K562 (cell line): Measurements from ENCODE around the gene SLC2A4. TPM values are rescaled to one million over a fixed set of nuclear protein-coding genes. Genes with fewer than 3 reads are reported as not detected.
A peak's percentile ranks its signal among the peaks of the same experiment; 100 is the strongest.

Source experiments
- ATF1 ChIP-seq, 2 experiments: fragments of 450-650 bp in 1 of 2; IDR thresholded peaks; 2 replicates each; pipeline ENCODE4 v1.6.1; 2016; ENCODE audit warnings: missing compliant biosample characterization in 1 of 2, missing genetic modification characterization in 1 of 2
- HEY1 ChIP-seq: fragments of 250-450 bp; sonication (Bioruptor Pico); IDR thresholded peaks from 2 replicates; pipeline ENCODE4 v1.5.0; 2020; ENCODE audit warnings: mild to moderate bottlenecking, moderate library complexity, borderline replicate concordance
- JUNB ChIP-seq: fragments of 450-650 bp; formaldehyde crosslinking; conservative IDR thresholded peaks from 2 replicates; pipeline ENCODE4 v1.4.0; 2020; ENCODE audit warnings: mild to moderate bottlenecking
- NRF1 ChIP-seq, 2 experiments: fragments of 450-650 bp; IDR thresholded peaks in 1 of 2; conservative IDR thresholded peaks in 1 of 2; 2 replicates each; pipeline ENCODE4 v1.6.1; 2014; ENCODE audit warnings: mild to moderate bottlenecking in 2 of 2
- PHTF2 ChIP-seq: fragments of 250-450 bp; sonication (Bioruptor Pico); IDR thresholded peaks from 2 replicates; pipeline ENCODE4 v1.5.0; 2021; ENCODE audit warnings: mild to moderate bottlenecking
- PML ChIP-seq: IDR thresholded peaks from 2 replicates; pipeline ENCODE4 v1.6.1; 2012; ENCODE audit warnings: low read length, inconsistent platforms
- RBM34 ChIP-seq: fragments of 200-400 bp; formaldehyde crosslinking; IDR thresholded peaks from 2 replicates; pipeline ENCODE4 v1.6.1; 2018; ENCODE audit warnings: low read length, borderline replicate concordance; ENCODE audit not compliant: insufficient read depth
- SP2 ChIP-seq: IDR thresholded peaks from 2 replicates; pipeline ENCODE4 v1.6.1; 2011; ENCODE audit warnings: mild to moderate bottlenecking, low read depth, low read length, moderate library complexity; ENCODE audit not compliant: poor library complexity, severe bottlenecking; ENCODE audit errors: extremely low read depth
- SUPT5H ChIP-seq: fragments of 450-650 bp; IDR thresholded peaks from 2 replicates; pipeline ENCODE4 v1.6.1; 2016
- TOE1 ChIP-seq, 2 experiments: fragments of 450-650 bp in 1 of 2; sonication (generic) in 1 of 2; formaldehyde crosslinking in 1 of 2; IDR thresholded peaks; 2 replicates each; pipeline versions ENCODE4 v1.7.1 to v1.8.0; 2016 to 2022; ENCODE audit warnings: borderline replicate concordance in 2 of 2, mild to moderate bottlenecking in 2 of 2, antibody characterized with exemption in 1 of 2, inconsistent platforms in 1 of 2, low read depth in 1 of 2, missing genetic modification reagents in 1 of 2, moderate library complexity in 1 of 2
- ZKSCAN1 ChIP-seq: fragments of 150-350 bp; IDR thresholded peaks from 2 replicates; pipeline ENCODE4 v1.6.1; 2016; ENCODE audit warnings: low read depth, low read length
- ZNF140 ChIP-seq: fragments of 250-450 bp; sonication (Bioruptor Pico); IDR thresholded peaks from 2 replicates; pipeline ENCODE4 v1.8.0; 2021; ENCODE audit warnings: moderate library complexity, mild to moderate bottlenecking, inconsistent platforms
- ZNF436 ChIP-seq: fragments of 250-450, 450-650 bp; sonication (Bioruptor Pico); formaldehyde crosslinking; IDR thresholded peaks from 2 replicates; pipeline ENCODE4 v1.7.0; 2020; ENCODE audit warnings: mild to moderate bottlenecking
- polyA plus RNA-seq, 8 experiments: library from polyadenylated mRNA; depleted of rRNA in 4 of 8; stranded (reverse) in 5 of 8; unstranded in 3 of 8; fragments of >200 nt; fragmentation: Nextera tagmentation in 2 of 8; fragmentation: Illumina TruSeq in 1 of 8; extraction: Ambion mirVana in 2 of 8; extraction: Trizol in 1 of 8; gene quantifications; 2 replicates each; pipeline versions ENCODE4 v1.2.1 to v1.2.3, GENCODE V29; 2011 to 2014; ENCODE audit warnings: inconsistent platforms in 1 of 8, missing spikeins in 1 of 8
- total RNA-seq, 7 experiments: library from RNA; depleted of rRNA in 6 of 7; stranded (reverse); fragments of >200 nt in 6 of 7; fragmentation: Illumina TruSeq in 2 of 7; extraction: Trizol in 2 of 7; gene quantifications; 2 replicates each; pipeline versions ENCODE4 v1.2.1 to v1.2.3, GENCODE V29; 2011 to 2021; ENCODE audit warnings: low replicate concordance in 1 of 7
- TF ChIP-seq, protein P1 (sequence below): sonication (generic); formaldehyde crosslinking; IDR thresholded peaks from 2 replicates; pipeline ENCODE4 v1.8.0; 2022; ENCODE audit warnings: mild to moderate bottlenecking, low read depth, missing genetic modification reagents
- TF ChIP-seq, protein P2 (sequence below): fragments of 200-800 bp; sonication (Bioruptor generic); IDR thresholded peaks from 2 replicates; pipeline ENCODE4 v1.6.1; 2017; ENCODE audit warnings: missing genetic modification characterization, missing compliant biosample characterization
- TF ChIP-seq, protein P3 (sequence below): fragments of 450-650 bp; formaldehyde crosslinking; IDR thresholded peaks from 2 replicates; pipeline ENCODE4 v1.4.0; 2020; ENCODE audit warnings: mild to moderate bottlenecking, moderate library complexity
- TF ChIP-seq, protein P4 (sequence below): fragments of 450-650 bp; IDR thresholded peaks from 2 replicates; pipeline ENCODE4 v1.6.1; 2016
- TF ChIP-seq, protein P5 (sequence below): fragments of 250-450 bp; sonication (Bioruptor Pico); IDR thresholded peaks from 2 replicates; pipeline ENCODE4 v1.4.0; 2020
- TF ChIP-seq, protein P6 (sequence below), 2 experiments: IDR thresholded peaks; 2 replicates each; pipeline ENCODE4 v1.6.1; 2011; ENCODE audit warnings: borderline replicate concordance in 1 of 2, control low read depth in 1 of 2, low read depth in 1 of 2, low read length in 1 of 2, mild to moderate bottlenecking in 1 of 2, mixed read lengths in 1 of 2, moderate library complexity in 1 of 2; ENCODE audit not compliant: insufficient read depth in 1 of 2, insufficient read length in 1 of 2, poor library complexity in 1 of 2, severe bottlenecking in 1 of 2; ENCODE audit errors: extremely low read depth in 1 of 2

The SLC2A4 gene
- total and polyA plus RNA-seq, 9 of the 15 experiments (the other 6 are each of a cell fraction or from before 2014, with no cell fraction given) = 0.74 to 3.5 (median 1.6) TPM

DNA sequence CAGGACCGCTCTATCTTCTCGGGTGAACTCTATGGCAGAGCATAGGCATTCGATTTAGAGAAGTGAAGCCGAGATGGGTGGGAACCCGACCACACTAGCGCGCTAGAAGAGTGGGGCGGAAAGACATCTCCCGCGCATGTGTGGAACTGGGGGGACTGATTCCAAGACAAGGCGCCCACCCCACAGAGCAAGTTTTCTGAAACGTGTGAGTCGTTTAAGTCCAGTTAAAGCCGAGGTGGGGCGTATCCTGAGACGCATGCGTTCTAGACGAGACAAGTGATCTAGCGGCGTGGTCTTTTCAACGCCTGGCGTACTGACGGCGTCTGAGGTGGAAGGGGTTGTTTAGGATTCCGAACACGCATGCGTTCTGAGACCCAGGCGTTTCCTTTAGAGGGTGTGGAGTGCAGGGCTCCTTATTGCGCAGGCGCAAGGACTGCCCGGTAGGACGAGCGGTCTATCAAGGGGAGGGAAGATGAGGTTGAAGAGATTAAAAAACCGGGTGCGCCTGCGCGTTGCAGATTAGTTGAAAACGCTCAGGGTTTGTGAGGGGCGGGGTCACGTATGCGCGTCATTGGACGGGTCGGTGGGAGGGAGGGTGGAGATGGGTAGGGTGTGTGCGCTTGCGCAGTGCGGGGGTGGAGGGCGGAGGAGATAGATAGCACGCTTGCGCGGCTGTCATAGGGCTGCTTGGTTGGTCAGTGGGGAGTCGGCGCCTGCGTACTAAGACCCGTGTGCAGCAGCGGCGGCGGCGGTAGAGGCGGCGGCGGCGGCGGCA is 25.6 kb downstream of the SLC2A4 start, which contains the start of gene EIF5A (continued):
- TF ChIP-seq, protein P1, sequence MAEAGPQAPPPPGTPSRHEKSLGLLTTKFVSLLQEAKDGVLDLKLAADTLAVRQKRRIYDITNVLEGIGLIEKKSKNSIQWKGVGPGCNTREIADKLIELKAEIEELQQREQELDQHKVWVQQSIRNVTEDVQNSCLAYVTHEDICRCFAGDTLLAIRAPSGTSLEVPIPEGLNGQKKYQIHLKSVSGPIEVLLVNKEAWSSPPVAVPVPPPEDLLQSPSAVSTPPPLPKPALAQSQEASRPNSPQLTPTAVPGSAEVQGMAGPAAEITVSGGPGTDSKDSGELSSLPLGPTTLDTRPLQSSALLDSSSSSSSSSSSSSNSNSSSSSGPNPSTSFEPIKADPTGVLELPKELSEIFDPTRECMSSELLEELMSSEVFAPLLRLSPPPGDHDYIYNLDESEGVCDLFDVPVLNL (CRISPR knock-in tag) = no peak
- TF ChIP-seq ATF1 (CRISPR knock-in tag; IDR thresholded peaks at IDR 0.05) (no peak), ATF1 (tag; IDR thresholded peaks at IDR 0.05) (peak; percentile 82), SP2 (peak; percentile 80), PML (no peak), NRF1 (conservative IDR thresholded peaks at IDR 0.05 in 1 of 2, IDR thresholded peaks at IDR 0.05 in 1 of 2) (peak; percentile 100), TOE1 (IDR thresholded peaks at IDR 0.05; ENCODE audit: borderline replicate concordance) (no peak), TOE1 (CRISPR knock-in tag; IDR thresholded peaks at IDR 0.05; ENCODE audit: borderline replicate concordance, low read depth) (no peak), RBM34 (no peak), JUNB (CRISPR knock-in tag) (no peak), HEY1 (CRISPR knock-in tag) (no peak), ZNF436 (no peak), PHTF2 (CRISPR knock-in tag) (no peak), ZNF140 (CRISPR knock-in tag) (no peak), ZKSCAN1 (no peak; the same call in 1 of the 2 replicates), SUPT5H (peak; percentile 74)
- TF ChIP-seq, protein P2, sequence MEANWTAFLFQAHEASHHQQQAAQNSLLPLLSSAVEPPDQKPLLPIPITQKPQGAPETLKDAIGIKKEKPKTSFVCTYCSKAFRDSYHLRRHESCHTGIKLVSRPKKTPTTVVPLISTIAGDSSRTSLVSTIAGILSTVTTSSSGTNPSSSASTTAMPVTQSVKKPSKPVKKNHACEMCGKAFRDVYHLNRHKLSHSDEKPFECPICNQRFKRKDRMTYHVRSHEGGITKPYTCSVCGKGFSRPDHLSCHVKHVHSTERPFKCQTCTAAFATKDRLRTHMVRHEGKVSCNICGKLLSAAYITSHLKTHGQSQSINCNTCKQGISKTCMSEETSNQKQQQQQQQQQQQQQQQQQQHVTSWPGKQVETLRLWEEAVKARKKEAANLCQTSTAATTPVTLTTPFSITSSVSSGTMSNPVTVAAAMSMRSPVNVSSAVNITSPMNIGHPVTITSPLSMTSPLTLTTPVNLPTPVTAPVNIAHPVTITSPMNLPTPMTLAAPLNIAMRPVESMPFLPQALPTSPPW = peak; percentile 91
- TF ChIP-seq, protein P3, sequence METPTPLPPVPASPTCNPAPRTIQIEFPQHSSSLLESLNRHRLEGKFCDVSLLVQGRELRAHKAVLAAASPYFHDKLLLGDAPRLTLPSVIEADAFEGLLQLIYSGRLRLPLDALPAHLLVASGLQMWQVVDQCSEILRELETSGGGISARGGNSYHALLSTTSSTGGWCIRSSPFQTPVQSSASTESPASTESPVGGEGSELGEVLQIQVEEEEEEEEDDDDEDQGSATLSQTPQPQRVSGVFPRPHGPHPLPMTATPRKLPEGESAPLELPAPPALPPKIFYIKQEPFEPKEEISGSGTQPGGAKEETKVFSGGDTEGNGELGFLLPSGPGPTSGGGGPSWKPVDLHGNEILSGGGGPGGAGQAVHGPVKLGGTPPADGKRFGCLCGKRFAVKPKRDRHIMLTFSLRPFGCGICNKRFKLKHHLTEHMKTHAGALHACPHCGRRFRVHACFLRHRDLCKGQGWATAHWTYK (CRISPR knock-in tag) = no peak
- TF ChIP-seq, protein P4, sequence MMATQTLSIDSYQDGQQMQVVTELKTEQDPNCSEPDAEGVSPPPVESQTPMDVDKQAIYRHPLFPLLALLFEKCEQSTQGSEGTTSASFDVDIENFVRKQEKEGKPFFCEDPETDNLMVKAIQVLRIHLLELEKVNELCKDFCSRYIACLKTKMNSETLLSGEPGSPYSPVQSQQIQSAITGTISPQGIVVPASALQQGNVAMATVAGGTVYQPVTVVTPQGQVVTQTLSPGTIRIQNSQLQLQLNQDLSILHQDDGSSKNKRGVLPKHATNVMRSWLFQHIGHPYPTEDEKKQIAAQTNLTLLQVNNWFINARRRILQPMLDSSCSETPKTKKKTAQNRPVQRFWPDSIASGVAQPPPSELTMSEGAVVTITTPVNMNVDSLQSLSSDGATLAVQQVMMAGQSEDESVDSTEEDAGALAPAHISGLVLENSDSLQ = peak; percentile 88
- TF ChIP-seq, protein P5, sequence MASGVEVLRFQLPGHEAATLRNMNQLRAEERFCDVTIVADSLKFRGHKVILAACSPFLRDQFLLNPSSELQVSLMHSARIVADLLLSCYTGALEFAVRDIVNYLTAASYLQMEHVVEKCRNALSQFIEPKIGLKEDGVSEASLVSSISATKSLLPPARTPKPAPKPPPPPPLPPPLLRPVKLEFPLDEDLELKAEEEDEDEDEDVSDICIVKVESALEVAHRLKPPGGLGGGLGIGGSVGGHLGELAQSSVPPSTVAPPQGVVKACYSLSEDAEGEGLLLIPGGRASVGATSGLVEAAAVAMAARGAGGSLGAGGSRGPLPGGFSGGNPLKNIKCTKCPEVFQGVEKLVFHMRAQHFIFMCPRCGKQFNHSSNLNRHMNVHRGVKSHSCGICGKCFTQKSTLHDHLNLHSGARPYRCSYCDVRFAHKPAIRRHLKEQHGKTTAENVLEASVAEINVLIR (CRISPR knock-in tag) = peak; percentile 35; the same call in 1 of the 2 replicates
- TF ChIP-seq, protein P6, sequence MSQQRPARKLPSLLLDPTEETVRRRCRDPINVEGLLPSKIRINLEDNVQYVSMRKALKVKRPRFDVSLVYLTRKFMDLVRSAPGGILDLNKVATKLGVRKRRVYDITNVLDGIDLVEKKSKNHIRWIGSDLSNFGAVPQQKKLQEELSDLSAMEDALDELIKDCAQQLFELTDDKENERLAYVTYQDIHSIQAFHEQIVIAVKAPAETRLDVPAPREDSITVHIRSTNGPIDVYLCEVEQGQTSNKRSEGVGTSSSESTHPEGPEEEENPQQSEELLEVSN (IDR thresholded peaks at IDR 0.05; ENCODE audit: borderline replicate concordance in 1 of 2, extremely low read depth in 1 of 2, insufficient read depth in 1 of 2, insufficient read length in 1 of 2, low read depth in 1 of 2, low read length in 1 of 2, poor library complexity in 1 of 2, severe bottlenecking in 1 of 2) = peak in 1 of 2 experiments; percentile 14
